Bronchus fibroblast of lung (primary cell): ENCODE results near the gene CELF5. TPM values are rescaled to one million over a fixed set of nuclear protein-coding genes. Genes with fewer than 3 reads are reported as not detected.

ENCODE experiments used
- total RNA-seq: library from RNA; depleted of rRNA; stranded (reverse); fragments of >200 nt; gene quantifications from 2 replicates; pipeline ENCODE4 v1.2.3, GENCODE V29; 2015

Gene CELF5
- not detected in 2 replicates for total RNA-seq

DNA sequence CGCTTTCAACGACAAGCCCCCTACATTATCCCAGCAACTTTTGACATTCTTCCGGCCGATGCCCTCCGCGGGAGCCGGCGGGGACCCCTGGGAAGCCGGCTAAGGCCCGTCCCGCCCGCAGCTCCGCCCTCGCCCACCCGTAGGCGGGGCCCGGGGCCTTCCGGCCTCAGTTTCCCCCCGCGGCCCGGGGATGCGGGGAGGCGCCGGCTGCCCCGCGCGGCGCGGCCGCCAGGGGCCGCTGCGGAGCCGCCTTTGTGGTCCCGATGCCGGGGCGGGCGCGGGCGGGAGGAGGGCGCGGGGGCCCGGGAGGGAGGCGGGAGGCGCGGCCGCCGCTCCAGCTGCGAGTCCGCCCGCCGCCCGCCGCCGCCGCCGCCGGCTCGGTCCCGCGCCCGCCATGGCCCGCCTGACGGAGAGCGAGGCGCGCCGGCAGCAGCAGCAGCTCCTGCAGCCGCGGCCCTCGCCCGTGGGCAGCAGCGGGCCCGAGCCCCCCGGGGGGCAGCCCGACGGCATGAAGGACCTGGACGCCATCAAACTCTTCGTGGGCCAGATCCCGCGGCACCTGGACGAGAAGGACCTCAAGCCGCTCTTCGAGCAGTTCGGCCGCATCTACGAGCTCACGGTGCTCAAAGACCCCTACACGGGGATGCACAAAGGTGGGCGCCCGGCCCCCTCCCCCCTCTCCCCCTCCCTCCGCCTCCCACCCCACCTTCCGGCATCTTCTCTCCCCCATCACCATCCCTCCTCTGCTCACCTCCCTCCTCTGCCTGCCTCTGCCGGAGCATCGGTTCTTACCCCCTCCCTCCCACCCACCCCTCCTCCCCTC, at the start of gene CELF5:
Gene CELF5, plus strand, starts transcription at position 316 of the 823 bp plus-strand sequence. Its CDS starts 79 bp downstream, at position 395.

GRCh38 chr19:3178377-3178972, 46.0 kb upstream of the CELF5 start, which contains the start of gene S1PR4:
Gene S1PR4 (plus strand): TSS chr19:3178769. CDS start chr19:3178793, 24 bp downstream.

GRCh38 chr19:3185461-3186159, 38.9 kb upstream of the CELF5 start, which contains the start of gene NCLN:
Gene NCLN (plus strand): TSS chr19:3185930. CDS start chr19:3186031, 101 bp downstream.

Other genes with a start within 250 kb of the CELF5 start
- gene TLE6, start 247.1 kb upstream of the CELF5 start, total RNA-seq = 0.17 and 0.30 TPM in 2 replicates
- 0.45 and 2.5 TPM in 2 replicates for gene TLE2, start 195.4 kb upstream of the CELF5 start, total RNA-seq
- 312 and 327 TPM in 2 replicates for gene TLE5, start 162.2 kb upstream of the CELF5 start, total RNA-seq
- 48.1 and 51.3 TPM in 2 replicates for gene GNA11, start 130.3 kb upstream of the CELF5 start, total RNA-seq
- gene GNA15, start 88.6 kb upstream of the CELF5 start, total RNA-seq = not detected in 2 replicates
- gene S1PR4, start 45.9 kb upstream of the CELF5 start, total RNA-seq = not detected in 2 replicates
- 82.4 and 82.7 TPM in 2 replicates for gene NCLN, start 38.7 kb upstream of the CELF5 start, total RNA-seq
- gene NFIC, start 141.9 kb downstream of the CELF5 start, total RNA-seq = 36.7 and 41.2 TPM in 2 replicates